GM12878 (cell line): ENCODE measurements around the gene SPRED3.

Experiments used
- CTCF ChIP-seq, 3 experiments: IDR thresholded peaks in 2 of 3; conservative IDR thresholded peaks in 1 of 3; 2 replicates each; pipeline ENCODE4 v1.5.1; 2011; ENCODE audit warnings: low read depth in 3 of 3, low read length in 3 of 3, mild to moderate bottlenecking in 3 of 3, control low read depth in 2 of 3, moderate library complexity in 2 of 3, inconsistent platforms in 1 of 3, mixed read lengths in 1 of 3; ENCODE audit not compliant: control insufficient read depth in 2 of 3, insufficient read depth in 1 of 3; ENCODE audit errors: extremely low read depth in 1 of 3
- ETV6 ChIP-seq, 2 experiments: fragments of 450-650 bp in 1 of 2; IDR thresholded peaks in 1 of 2; conservative IDR thresholded peaks in 1 of 2; 2 replicates each; pipeline ENCODE4 v1.6.1; 2014; ENCODE audit warnings: antibody characterized with exemption in 1 of 2, borderline replicate concordance in 1 of 2, low read depth in 1 of 2, mild to moderate bottlenecking in 1 of 2, moderate library complexity in 1 of 2
- EZH2 ChIP-seq: IDR thresholded peaks from 2 replicates; pipeline ENCODE4 v1.6.1; 2012; ENCODE audit warnings: low read depth, mild to moderate bottlenecking, control low read depth, inconsistent platforms, low read length, borderline replicate concordance; ENCODE audit not compliant: control insufficient read depth
- MEF2B ChIP-seq: fragments of 450-650 bp; IDR thresholded peaks from 2 replicates; pipeline ENCODE4 v1.6.1; 2018; ENCODE audit warnings: mild to moderate bottlenecking, moderate library complexity; ENCODE audit not compliant: partially characterized antibody, poor library complexity, severe bottlenecking
- POLR2AphosphoS5 ChIP-seq: IDR thresholded peaks from 2 replicates; pipeline ENCODE4 v1.6.1; 2011; ENCODE audit warnings: mild to moderate bottlenecking, low read length, inconsistent platforms
- POU2F2 ChIP-seq: IDR thresholded peaks from 3 replicates; pipeline ENCODE4 v1.6.1; 2011; ENCODE audit warnings: low read depth, mild to moderate bottlenecking, low read length, borderline replicate concordance
- SRF ChIP-seq, 2 experiments: IDR thresholded peaks; 2 replicates each; pipeline ENCODE4 v1.6.1; 2011; ENCODE audit warnings: low read depth in 2 of 2, low read length in 2 of 2, mild to moderate bottlenecking in 1 of 2, moderate library complexity in 1 of 2
- TCF12 ChIP-seq: IDR thresholded peaks from 2 replicates; pipeline ENCODE4 v1.6.1; 2011; ENCODE audit warnings: low read depth, mild to moderate bottlenecking, low read length
- USF2 ChIP-seq: IDR thresholded peaks from 2 replicates; pipeline ENCODE4 v1.6.1; 2011; ENCODE audit warnings: low read depth, low read length, improper control_type of control experiment, borderline replicate concordance

DNA sequence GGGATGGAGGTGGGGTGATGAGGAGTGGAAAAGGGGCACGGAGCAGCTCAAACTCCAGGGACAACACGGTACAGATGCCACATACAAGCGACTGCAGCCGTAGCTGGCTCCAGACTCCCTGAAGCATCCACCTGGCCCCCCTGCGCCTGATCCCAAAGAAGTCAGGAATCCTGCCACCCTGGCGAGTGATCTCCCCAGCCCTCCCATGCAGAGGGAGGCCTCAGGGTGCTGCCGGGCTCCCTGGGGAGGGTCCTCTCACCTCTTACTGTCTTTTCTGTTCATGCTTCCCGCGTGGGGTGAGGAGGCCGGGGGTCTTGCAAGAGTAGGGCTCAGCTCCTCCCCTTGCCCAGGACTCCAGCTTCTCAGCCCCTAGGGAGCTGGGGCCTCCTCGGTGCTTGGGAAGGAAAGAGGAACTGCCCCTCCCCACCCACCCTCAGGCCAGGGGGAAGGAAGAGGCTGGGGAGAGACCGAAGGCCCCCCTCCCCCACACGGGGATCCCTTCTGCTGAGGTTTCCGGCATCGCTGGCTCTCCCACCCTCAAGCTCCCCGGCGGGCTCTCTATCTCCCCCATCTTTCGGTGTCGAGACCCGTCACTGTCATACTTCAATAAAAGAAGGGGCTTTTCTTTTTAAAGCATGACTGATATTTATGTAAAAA lies 37.4 kb downstream of the SPRED3 start, which contains the start of gene RASGRP4:
- TF ChIP-seq POLR2AphosphoS5, result no peak
- TF ChIP-seq EZH2, result no peak
- peak in 1 of 3 experiments; percentile 4; a peak in 1 of 6 replicates for TF ChIP-seq CTCF (IDR thresholded peaks at IDR 0.05 in 2 of 3, conservative IDR thresholded peaks at IDR 0.05 in 1 of 3; ENCODE audit: control insufficient read depth in 2 of 3, extremely low read depth in 1 of 3, insufficient read depth in 1 of 3, low read depth in 3 of 3, low read length in 3 of 3)
- TF ChIP-seq MEF2B, result peak; percentile 50
- TF ChIP-seq USF2, result no peak
- TF ChIP-seq POU2F2, result no peak
- TF ChIP-seq ETV6 (conservative IDR thresholded peaks at IDR 0.05 in 1 of 2, IDR thresholded peaks at IDR 0.05 in 1 of 2; ENCODE audit: borderline replicate concordance in 1 of 2, low read depth in 1 of 2), result 0 out of 4 replicates have a peak, but pooled peaks of 1 of the 2 experiments have one; percentile 16
- TF ChIP-seq SRF (IDR thresholded peaks at IDR 0.05; ENCODE audit: low read depth in 2 of 2, low read length in 2 of 2), result no peak
- 0 out of 2 replicates have a peak, but pooled peaks have one; percentile 28 for TF ChIP-seq TCF12
